NCI-H2227 treated with DMSO at 0.1 percent for 48 hours (cell line): Measurements from ENCODE around the gene TCF4.

Experiments used
- DNase-seq: peaks from one replicate; lab custom pipeline; 2025; lab: John Stamatoyannopoulos, UW

The TCF4 gene

DNA sequence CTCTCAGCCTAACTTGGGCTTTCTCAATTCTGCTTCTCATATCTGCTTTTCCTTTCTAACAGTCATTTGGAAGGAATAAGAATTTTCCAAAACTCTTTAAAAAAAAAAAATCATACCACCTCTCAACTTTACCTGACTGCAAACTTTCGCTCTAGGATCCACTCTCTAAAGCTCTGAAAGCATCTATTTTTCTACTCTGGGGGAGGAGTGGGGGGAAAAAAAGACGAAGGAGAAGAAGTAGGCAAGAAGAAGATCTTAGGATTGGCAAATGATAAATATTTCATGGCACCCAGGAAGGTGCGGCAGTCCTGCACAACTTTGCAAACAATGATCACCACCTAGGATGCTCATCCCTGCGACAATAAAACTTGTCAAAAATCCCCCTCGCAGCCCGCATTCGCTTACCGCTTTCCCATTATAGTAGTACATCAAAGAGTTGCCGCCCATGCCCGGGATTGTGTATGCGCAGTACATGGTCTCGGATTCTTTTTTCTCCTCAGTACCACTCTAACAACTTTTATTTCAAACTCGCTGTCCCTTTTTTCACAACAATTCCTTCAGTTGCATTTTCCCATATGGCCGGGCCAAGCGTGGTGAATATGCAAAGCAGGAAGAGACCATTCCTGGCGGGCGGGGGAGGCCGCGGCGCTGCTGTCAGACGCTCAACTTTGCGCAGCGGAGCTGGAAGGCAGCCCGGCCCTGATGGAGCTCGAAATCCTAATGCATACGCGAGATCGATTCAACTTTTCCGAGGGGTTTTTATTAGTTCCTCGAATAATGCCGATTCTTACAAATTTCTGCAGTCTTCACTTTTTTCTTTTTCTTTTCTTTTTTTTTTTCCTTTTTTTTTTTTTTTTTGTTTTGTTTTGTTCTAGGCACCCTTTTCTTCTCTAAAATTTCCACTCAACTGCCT lies 266.5 kb downstream of the TCF4 start:
- DNase-seq: peak; percentile 85

GRCh38 chr18:55320424-55321264 lies 267.3 kb downstream of the TCF4 start:
- peak; percentile 40 for DNase-seq

DNA sequence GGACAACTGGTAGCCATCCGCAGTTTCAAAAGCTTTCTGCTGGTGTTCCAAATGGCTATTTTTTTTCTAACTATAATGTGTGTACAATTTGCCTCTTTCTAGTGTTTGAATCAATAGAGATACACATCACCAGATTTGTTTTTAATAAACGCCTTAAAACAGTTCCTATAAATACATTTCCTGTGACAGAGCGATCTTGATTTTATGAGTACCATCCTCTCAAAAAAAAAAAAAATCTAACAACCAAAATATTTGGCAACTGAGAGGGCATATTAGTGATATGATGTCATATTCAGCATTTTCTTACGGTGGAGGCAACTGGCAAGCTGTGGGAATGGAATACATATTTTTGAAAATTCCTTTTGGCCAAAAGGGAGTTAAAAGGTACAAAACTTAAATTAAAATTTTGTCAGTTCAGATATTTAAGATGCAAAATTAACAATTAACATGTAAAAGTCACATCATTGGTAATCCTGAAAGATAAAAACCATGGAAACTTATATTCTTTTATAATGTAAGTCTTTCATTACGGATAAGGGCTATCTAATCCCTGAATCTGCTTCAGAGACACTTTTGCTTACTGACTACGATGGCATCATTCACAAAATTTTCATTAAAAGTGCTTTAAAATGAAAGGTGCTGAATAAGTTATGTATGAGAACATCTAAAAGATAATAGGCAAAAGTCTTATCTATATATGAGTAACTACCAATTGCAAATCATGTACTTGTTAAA lies 268.4 kb downstream of the TCF4 start:
- DNase-seq: no peak

- peak; percentile 48 for DNase-seq
Measured at GRCh38 chr18:55318951-55319441, 269.0 kb downstream of the TCF4 start.

GRCh38 chr18:55317864-55318263 lies 270.1 kb downstream of the TCF4 start:
- DNase-seq: peak; percentile 73

DNA sequence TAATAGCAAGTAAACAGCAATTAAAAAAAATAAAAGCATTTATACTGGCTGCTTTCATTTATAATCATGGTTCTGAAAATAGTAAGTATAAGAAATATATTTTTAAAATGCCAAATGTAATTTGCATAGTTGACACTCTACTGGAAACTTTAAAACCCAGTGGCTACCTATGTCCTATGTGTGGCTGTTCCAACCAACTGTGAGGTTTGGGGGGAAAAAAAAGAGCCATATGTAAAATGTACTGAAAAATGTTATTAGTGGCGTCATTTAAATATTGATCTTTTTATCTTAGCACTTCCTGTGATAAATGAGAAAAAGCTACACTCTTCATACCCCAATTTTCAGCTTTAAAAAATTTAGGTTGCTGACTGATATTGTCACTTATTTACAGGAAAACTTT lies 270.7 kb downstream of the TCF4 start:
- no peak for DNase-seq

- no peak for DNase-seq
Measured at GRCh38 chr18:55316486-55317184, 271.4 kb downstream of the TCF4 start.

- peak; percentile 96 for DNase-seq
Measured at GRCh38 chr18:55314615-55315237, 273.3 kb downstream of the TCF4 start.

- DNase-seq: no peak
Measured at GRCh38 chr18:55314031-55314430, 274.0 kb downstream of the TCF4 start.

- no peak for DNase-seq
Measured at GRCh38 chr18:55310863-55311262, 277.1 kb downstream of the TCF4 start.

DNA sequence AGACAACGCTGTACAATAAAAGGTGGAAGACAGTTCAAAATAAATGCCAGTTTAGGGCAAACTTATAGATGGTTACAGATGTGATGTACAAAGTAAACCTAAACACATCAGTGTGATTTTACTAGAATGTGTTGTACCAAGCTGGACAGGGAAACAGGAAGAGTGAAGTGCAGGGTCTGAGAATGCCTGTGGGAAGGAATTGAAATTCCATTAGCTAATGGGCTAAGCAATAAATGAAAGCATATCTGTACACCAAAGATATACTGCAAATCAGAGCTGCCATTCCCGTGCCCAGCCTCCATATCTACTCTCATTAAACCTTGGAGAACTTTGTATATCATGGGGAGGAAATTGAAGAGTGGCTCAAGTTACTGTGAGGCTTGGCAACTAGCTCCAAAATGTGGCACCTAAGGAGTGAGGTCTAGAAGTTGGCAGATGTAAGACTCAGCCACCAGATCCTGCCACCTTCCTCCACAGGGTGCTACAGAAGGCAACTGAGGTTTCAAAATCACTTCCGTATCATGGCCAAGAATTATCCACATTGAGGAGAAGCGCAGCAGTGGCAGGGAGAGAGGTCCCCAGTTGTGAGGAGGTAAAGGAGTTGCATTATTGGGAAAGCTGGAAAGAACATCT lies 277.8 kb downstream of the TCF4 start:
- DNase-seq: no peak

GRCh38 chr18:55309249-55309648 lies 278.7 kb downstream of the TCF4 start:
- no peak for DNase-seq

DNA sequence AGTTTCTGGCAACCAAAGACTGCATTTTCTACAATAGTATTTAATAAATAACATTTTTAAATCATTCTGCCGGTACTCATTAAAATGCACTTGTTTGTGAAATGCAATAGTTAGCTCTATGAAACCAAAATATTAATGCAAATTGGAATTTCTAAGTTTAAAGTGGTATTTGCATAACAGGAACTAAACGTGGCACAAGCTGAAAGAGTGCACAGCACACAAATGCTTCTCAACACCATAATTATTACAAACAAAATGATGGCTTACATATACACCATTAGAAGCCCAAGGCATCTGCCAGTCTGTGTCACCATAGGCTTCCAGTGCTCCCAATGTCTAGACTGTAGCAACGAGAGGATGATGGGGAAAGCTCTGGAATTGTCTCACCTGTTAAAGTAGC lies 280.5 kb downstream of the TCF4 start:
- DNase-seq: no peak

GRCh38 chr18:55306359-55307024 lies 281.5 kb downstream of the TCF4 start:
- no peak for DNase-seq

GRCh38 chr18:55302167-55302833 lies 285.7 kb downstream of the TCF4 start:
- peak; percentile 50 for DNase-seq

GRCh38 chr18:55301824-55302166 lies 286.2 kb downstream of the TCF4 start:
- DNase-seq: no peak

DNA sequence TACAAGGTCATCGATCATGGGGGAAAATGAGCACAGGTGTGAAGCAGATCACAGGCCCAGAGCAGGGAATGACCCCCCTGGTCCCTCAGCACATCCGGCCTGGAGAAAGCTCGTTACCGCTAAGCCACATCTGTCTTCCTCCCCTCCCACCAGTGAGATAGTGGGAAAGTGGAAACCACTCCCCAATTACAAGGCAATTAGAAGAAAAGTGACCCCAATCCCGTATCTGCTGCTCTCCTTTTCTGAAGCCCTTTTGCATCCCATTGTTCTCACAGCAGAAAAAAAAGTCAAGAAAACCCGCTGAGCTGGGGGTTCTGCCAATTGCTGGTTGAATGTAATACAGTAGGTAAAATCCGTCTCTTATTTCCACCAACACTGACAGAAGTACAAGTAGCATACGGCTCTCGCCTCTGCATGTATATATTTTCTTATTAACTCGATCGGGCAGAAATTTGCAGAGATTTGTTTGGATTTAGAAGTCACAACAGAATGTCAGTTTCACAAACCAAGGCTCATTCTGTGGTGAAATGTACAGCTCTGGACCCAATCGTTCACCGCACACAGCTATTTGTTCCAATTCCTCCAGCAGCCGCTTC lies 287.0 kb downstream of the TCF4 start:
- DNase-seq: peak; percentile 83

- peak; percentile 83 for DNase-seq
Measured at GRCh38 chr18:55300421-55300935, 287.5 kb downstream of the TCF4 start.

- DNase-seq: no peak
Measured at GRCh38 chr18:55296778-55297177, 291.2 kb downstream of the TCF4 start.
